Fibroblast of lung (primary cell): ENCODE data around the gene XRCC1. TPM values are rescaled to one million over a fixed set of nuclear protein-coding genes. Genes with fewer than 3 reads are reported as not detected.

Experiments
- DNase-seq, 2 donors: peaks; one replicate each; pipeline versions ENCODE4 v3.0.0 to v3.0.0-alpha.2; 2010; ENCODE audit warnings: low read depth in 2 of 2
- H2AFZ ChIP-seq: 2 replicates; pipeline ENCODE4 v1.5.1; 2012; ENCODE audit warnings: low read length, control low read depth, inconsistent platforms
- H3K27ac ChIP-seq: 2 replicates; pipeline ENCODE4 v1.5.1; 2011; ENCODE audit warnings: low read length, control low read depth; ENCODE audit not compliant: insufficient read depth
- H3K27me3 ChIP-seq: 2 replicates; pipeline ENCODE4 v1.5.1; 2011; ENCODE audit warnings: mild to moderate bottlenecking, low read length; ENCODE audit not compliant: control insufficient read depth, insufficient read depth
- H3K36me3 ChIP-seq: 2 replicates; pipeline ENCODE4 v1.5.1; 2011; ENCODE audit warnings: low read length; ENCODE audit not compliant: control insufficient read depth, insufficient read depth
- H3K4me1 ChIP-seq: 2 replicates; pipeline ENCODE4 v1.5.1; 2011; ENCODE audit warnings: low read length; ENCODE audit not compliant: control insufficient read depth, insufficient read depth; ENCODE audit errors: extremely low read depth
- H3K4me2 ChIP-seq: 2 replicates; pipeline ENCODE4 v1.5.1; 2011; ENCODE audit warnings: low read length, control low read depth; ENCODE audit not compliant: insufficient read depth; ENCODE audit errors: extremely low read depth
- H3K4me3 ChIP-seq, 4 experiments: fragments of 200-600 bp in 1 of 4; sonication (generic) in 1 of 4; replicated peaks in 1 of 4; 2 replicates each; pipeline ENCODE4 v1.5.1; 2011 to 2016; ENCODE audit warnings: low read length in 4 of 4, low read depth in 3 of 4, mild to moderate bottlenecking in 3 of 4, control low read depth in 2 of 4, inconsistent platforms in 1 of 4, mixed read lengths in 1 of 4; ENCODE audit not compliant: insufficient read depth in 1 of 4; ENCODE audit errors: control extremely low read depth in 1 of 4
- H3K79me2 ChIP-seq: 2 replicates; pipeline ENCODE4 v1.5.1; 2012; ENCODE audit warnings: mild to moderate bottlenecking, low read length, inconsistent platforms; ENCODE audit not compliant: control insufficient read depth, insufficient read depth
- H3K9ac ChIP-seq: 2 replicates; pipeline ENCODE4 v1.5.1; 2011; ENCODE audit warnings: mild to moderate bottlenecking, low read length, control low read depth; ENCODE audit not compliant: insufficient read depth
- H3K9me3 ChIP-seq: 2 replicates; pipeline ENCODE4 v1.5.1; 2012; ENCODE audit warnings: low read depth, low read length; ENCODE audit not compliant: control insufficient read depth, insufficient read depth
- H4K20me1 ChIP-seq: 2 replicates; pipeline ENCODE4 v1.5.1; 2011; ENCODE audit warnings: low read length; ENCODE audit not compliant: control insufficient read depth, insufficient read depth; ENCODE audit errors: extremely low read depth
- EZH2 ChIP-seq: IDR thresholded peaks from 2 replicates; pipeline ENCODE4 v1.5.1; 2012; ENCODE audit warnings: low read length, control low read depth, mild to moderate bottlenecking; ENCODE audit errors: missing control alignments
- polyA plus RNA-seq, 2 donors: library from polyadenylated mRNA; depleted of rRNA in 1 of 2; stranded (reverse) in 1 of 2; unstranded in 1 of 2; fragments of >200 nt; gene quantifications; 2 replicates each; pipeline ENCODE4 v1.2.1, GENCODE V29; 2011 to 2012; ENCODE audit warnings: missing spikeins in 1 of 2
- total RNA-seq: library from RNA; depleted of rRNA; stranded (reverse); fragments of >200 nt; gene quantifications from 2 replicates; pipeline ENCODE4 v1.2.1, GENCODE V29; 2014
- TF ChIP-seq, protein P1 (sequence below), 2 donors: IDR thresholded peaks in 1 of 2; conservative IDR thresholded peaks in 1 of 2; 1 replicate in 1 of 2; 2 replicates in 1 of 2; pipeline ENCODE4 v1.5.1; 2011 to 2012; ENCODE audit warnings: low read length in 2 of 2, control low read depth in 1 of 2, inconsistent platforms in 1 of 2, low read depth in 1 of 2, mild to moderate bottlenecking in 1 of 2

The XRCC1 gene
- total and polyA plus RNA-seq, 2 donors (not counting 1 experiment from before 2014, with no cell fraction given) = 8.6 to 14.5 TPM

DNA sequence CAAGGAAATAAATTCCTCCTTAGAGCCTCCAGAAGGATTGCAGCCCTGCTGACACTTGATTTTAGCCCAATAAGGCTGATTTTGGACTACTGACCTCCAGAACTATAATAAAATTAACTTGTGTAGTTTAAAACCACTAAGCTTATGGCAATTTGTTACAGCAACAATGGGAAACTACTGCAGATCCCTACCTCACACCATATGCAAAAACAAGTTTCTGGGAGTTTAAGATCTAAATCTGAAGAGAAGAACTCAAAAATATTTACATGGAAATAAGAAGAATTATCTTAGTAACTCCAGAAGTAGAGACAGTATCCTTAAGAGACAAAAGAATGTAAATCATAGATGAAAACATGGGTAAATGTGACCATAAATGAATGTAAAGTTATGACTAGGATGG, 36.4 kb downstream of the XRCC1 start:
- Histone ChIP-seq H4K20me1 (no peaks in the 10 kb centered on the region), H3K9me3 (no peaks in the 10 kb centered on the region), H3K4me3 (no peak overlapping the region), H3K4me1 (peaks cover 3% of the 10 kb centered on the region), H2AFZ (no peak overlapping the region), H3K27ac (no peak overlapping the region), H3K9ac (no peak overlapping the region), H3K36me3 (peaks cover 5% of the 10 kb centered on the region), H3K27me3 (no peaks in the 10 kb centered on the region), H3K79me2 (no peaks in the 10 kb centered on the region), H3K4me2 (no peak overlapping the region)
- TF ChIP-seq EZH2 = no peak
- TF ChIP-seq, protein P1, sequence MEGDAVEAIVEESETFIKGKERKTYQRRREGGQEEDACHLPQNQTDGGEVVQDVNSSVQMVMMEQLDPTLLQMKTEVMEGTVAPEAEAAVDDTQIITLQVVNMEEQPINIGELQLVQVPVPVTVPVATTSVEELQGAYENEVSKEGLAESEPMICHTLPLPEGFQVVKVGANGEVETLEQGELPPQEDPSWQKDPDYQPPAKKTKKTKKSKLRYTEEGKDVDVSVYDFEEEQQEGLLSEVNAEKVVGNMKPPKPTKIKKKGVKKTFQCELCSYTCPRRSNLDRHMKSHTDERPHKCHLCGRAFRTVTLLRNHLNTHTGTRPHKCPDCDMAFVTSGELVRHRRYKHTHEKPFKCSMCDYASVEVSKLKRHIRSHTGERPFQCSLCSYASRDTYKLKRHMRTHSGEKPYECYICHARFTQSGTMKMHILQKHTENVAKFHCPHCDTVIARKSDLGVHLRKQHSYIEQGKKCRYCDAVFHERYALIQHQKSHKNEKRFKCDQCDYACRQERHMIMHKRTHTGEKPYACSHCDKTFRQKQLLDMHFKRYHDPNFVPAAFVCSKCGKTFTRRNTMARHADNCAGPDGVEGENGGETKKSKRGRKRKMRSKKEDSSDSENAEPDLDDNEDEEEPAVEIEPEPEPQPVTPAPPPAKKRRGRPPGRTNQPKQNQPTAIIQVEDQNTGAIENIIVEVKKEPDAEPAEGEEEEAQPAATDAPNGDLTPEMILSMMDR (conservative IDR thresholded peaks at IDR 0.05 in 1 of 2, IDR thresholded peaks at IDR 0.05 in 1 of 2; ENCODE audit: low read depth in 1 of 2, low read length in 2 of 2) = no peak
- no peak for DNase-seq

DNA sequence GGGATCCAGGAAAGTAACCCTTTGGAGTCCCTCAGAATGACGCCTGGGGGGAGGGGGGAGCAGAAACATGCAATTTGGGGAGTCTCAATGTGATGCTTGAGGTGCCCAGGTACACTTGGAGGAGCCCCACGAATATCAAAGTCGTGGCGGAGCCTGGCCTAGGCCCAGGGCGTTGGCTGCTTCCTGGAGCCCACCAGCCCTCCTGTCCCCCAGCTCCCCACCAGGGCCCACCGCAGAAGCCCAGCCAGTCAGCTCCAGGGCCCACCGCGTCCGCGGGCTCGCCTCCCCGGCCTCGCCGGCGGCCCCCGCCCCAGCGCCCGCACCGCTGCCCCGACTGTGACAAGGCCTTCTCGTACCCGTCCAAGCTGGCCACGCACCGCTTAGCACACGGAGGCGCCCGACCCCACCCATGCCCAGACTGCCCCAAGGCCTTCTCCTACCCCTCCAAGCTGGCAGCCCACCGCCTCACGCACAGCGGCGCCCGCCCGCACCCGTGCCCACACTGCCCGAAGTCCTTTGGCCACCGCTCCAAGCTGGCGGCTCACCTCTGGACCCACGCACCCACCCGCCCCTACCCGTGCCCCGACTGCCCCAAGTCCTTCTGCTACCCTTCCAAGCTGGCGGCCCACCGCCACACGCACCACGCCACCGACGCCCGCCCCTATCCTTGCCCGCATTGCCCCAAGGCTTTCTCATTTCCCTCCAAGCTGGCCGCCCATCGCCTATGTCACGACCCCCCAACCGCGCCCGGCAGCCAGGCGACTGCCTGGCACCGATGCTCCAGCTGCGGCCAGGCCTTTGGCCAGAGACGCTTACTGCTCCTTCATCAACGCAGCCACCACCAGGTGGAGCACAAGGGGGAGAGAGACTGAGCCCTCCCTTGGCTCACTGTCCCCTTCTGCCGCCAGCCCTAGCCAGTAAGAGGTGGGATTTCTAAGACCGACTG, 40.2 kb downstream of the XRCC1 start:
- peak; percentile 60 to 61 for DNase-seq
- H3K9me3 ChIP-seq = no peaks in the 10 kb centered on the region
- H2AFZ ChIP-seq = no peak overlapping the region
- H3K36me3 ChIP-seq = no peaks in the 10 kb centered on the region
- H3K4me3 ChIP-seq = no peak overlapping the region
- H3K27me3 ChIP-seq = no peaks in the 10 kb centered on the region
- peak overlapping the region; percentile 57 for H3K27ac ChIP-seq
- peaks cover 6% of the 10 kb centered on the region for H3K4me1 ChIP-seq
- TF ChIP-seq, protein P1 (conservative IDR thresholded peaks at IDR 0.05 in 1 of 2, IDR thresholded peaks at IDR 0.05 in 1 of 2; ENCODE audit: low read depth in 1 of 2, low read length in 2 of 2) = peak; percentile 52 to 61
- no peak for TF ChIP-seq EZH2
- no peaks in the 10 kb centered on the region for H3K79me2 ChIP-seq
- no peaks in the 10 kb centered on the region for H4K20me1 ChIP-seq
- H3K9ac ChIP-seq = no peak overlapping the region
- peak overlapping the region; percentile 80 for H3K4me2 ChIP-seq

DNA sequence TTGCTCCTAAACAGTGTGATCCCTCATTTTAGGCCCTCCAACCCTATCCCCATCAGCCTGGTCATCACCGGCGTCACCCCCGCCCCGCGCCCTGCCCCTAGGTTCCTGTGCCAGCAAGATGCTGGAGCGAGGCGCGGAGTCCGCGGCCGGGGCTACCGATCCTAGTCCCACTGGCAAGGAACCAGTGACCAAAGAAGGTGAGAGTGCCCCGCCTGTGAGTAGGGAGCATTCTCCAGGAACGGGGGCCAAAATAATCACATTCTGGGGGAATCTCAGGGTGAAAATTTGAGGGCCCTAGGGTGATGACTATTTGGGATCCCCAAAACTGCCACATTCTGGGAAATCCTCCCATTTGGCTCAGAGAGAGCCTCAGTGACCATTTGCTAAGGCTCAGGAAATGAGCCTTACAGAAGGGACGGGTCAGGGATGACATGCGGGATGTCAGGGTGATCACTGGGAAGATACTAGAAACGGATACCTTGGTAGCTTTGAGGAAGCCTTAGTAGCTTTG, 41.0 kb downstream of the XRCC1 start:
- H3K4me3 ChIP-seq = peak overlapping the region; percentile 2 to 74 (median 26)
- H3K9me3 ChIP-seq = no peaks in the 10 kb centered on the region
- TF ChIP-seq, protein P1 (conservative IDR thresholded peaks at IDR 0.05 in 1 of 2, IDR thresholded peaks at IDR 0.05 in 1 of 2; ENCODE audit: low read depth in 1 of 2, low read length in 2 of 2) = no peak
- TF ChIP-seq EZH2 = no peak
- no peaks in the 10 kb centered on the region for H3K36me3 ChIP-seq
- H3K79me2 ChIP-seq = no peaks in the 10 kb centered on the region
- H3K27ac ChIP-seq = peak overlapping the region; percentile 57
- no peak overlapping the region for H3K9ac ChIP-seq
- H3K27me3 ChIP-seq = no peaks in the 10 kb centered on the region
- peak overlapping the region; percentile 4 for H2AFZ ChIP-seq
- DNase-seq = no peak
- no peaks in the 10 kb centered on the region for H4K20me1 ChIP-seq
- H3K4me2 ChIP-seq = peak overlapping the region; percentile 80
- peaks cover 6% of the 10 kb centered on the region for H3K4me1 ChIP-seq
